ENCODE measurements around the gene IL17RE.

GRCh38 chr3:9906480-9906879, 3.8 kb downstream of the IL17RE start:
- TF ChIP-seq ESRRG (CRISPR knock-in tag; IDR thresholded peaks at IDR 0.05), result no peak
- TF ChIP-seq CSDC2 (CRISPR knock-in tag; IDR thresholded peaks at IDR 0.05), result no peak
- TF ChIP-seq ZFP30 (CRISPR knock-in tag; IDR thresholded peaks at IDR 0.05), result no peak
- no peak for TF ChIP-seq TOX (CRISPR knock-in tag; IDR thresholded peaks at IDR 0.05; ENCODE audit: borderline replicate concordance)
- no peak for TF ChIP-seq PATZ1 (CRISPR knock-in tag; IDR thresholded peaks at IDR 0.05; ENCODE audit: borderline replicate concordance)
- TF ChIP-seq POU6F1 (CRISPR knock-in tag; IDR thresholded peaks at IDR 0.05; ENCODE audit: borderline replicate concordance, low read depth), result no peak
- TF ChIP-seq ZNF8 (CRISPR knock-in tag; IDR thresholded peaks at IDR 0.05), result no peak
- TF ChIP-seq CREB5 (CRISPR knock-in tag; IDR thresholded peaks at IDR 0.05; ENCODE audit: low read depth), result no peak
- no peak for TF ChIP-seq TCF4 (CRISPR knock-in tag; IDR thresholded peaks at IDR 0.05; ENCODE audit: borderline replicate concordance)
- TF ChIP-seq TSHZ2 (CRISPR knock-in tag; IDR thresholded peaks at IDR 0.05), result no peak
